GM10847 (cell line): ENCODE measurements around the gene PCOLCE2.

ENCODE experiments used
- POLR2A ChIP-seq: IDR thresholded peaks from 2 replicates; pipeline ENCODE4 v1.6.1; 2011; ENCODE audit not compliant: insufficient read length; ENCODE audit errors: extremely low read depth

The PCOLCE2 gene

GRCh38 chr3:142886940-142887339 is 1.9 kb downstream of the PCOLCE2 start:
- no peak for TF ChIP-seq POLR2A

- TF ChIP-seq POLR2A: no peak
Observed at GRCh38 chr3:142886021-142886420, 2.9 kb downstream of the PCOLCE2 start.

GRCh38 chr3:142884531-142884930 is 4.4 kb downstream of the PCOLCE2 start:
- TF ChIP-seq POLR2A: no peak

- no peak for TF ChIP-seq POLR2A
Observed at GRCh38 chr3:142881445-142882224, 7.2 kb downstream of the PCOLCE2 start.

GRCh38 chr3:142878649-142879300 is 10.1 kb downstream of the PCOLCE2 start:
- TF ChIP-seq POLR2A: no peak

GRCh38 chr3:142876417-142876816 is 12.5 kb downstream of the PCOLCE2 start:
- TF ChIP-seq POLR2A: no peak

GRCh38 chr3:142875583-142876207 is 13.2 kb downstream of the PCOLCE2 start:
- TF ChIP-seq POLR2A: no peak

GRCh38 chr3:142875099-142875498 is 13.8 kb downstream of the PCOLCE2 start:
- TF ChIP-seq POLR2A: no peak

GRCh38 chr3:142866841-142867631 is 21.8 kb downstream of the PCOLCE2 start:
- TF ChIP-seq POLR2A: no peak

GRCh38 chr3:142863930-142864920 is 24.7 kb downstream of the PCOLCE2 start:
- no peak for TF ChIP-seq POLR2A

- TF ChIP-seq POLR2A: no peak
Observed at GRCh38 chr3:142863010-142863817, 25.7 kb downstream of the PCOLCE2 start.

GRCh38 chr3:142861926-142862325 is 27.0 kb downstream of the PCOLCE2 start:
- no peak for TF ChIP-seq POLR2A

- TF ChIP-seq POLR2A: no peak
Observed at GRCh38 chr3:142858043-142858442, 30.8 kb downstream of the PCOLCE2 start.
